Measurements from ENCODE around the gene KIF6. TPM values are rescaled to one million over a fixed set of nuclear protein-coding genes. Genes with fewer than 3 reads are reported as not detected.
"Not testable (repeated sequence)": the region's sequence is repeated elsewhere in the genome, so short reads cannot be mapped to it uniquely, and the experiment has no call there.

KIF6 gene
- total RNA-seq, 1 experiment from 2014 or later, result not detected

GRCh38 chr6:39729945-39730344 lies 4.7 kb upstream of the KIF6 start:
- in situ Hi-C loops (cut with HindIII; ENCODE audit: low pct_unique_long_range_greater_than_20kb, low sequenced_read_pairs), result no loop called here

DNA sequence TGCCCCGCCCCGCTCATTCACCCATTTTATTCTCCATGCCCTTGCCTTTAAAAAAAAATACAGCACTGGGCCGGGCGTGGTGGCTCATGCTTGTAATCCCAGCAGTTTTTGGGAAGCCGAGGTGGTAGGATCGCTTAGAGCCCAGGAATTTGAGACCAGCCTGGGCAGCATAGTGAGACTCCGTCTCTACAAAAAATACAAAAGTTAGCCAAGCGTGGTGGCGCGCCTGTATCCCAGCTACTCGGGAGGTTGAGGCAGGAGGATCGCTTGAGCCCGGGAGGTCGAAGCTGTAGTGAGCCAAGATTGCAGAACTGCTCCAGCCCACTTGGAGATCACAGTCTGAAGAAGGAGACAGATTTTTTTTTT lies 407 bp upstream of the KIF6 start:
- DNase-seq (ENCODE audit: low read depth), result no peak
- in situ Hi-C loops (cut with HindIII; ENCODE audit: low pct_unique_long_range_greater_than_20kb, low sequenced_read_pairs), result no loop called here

More at GRCh38 chr6:39729945-39730344, 4.7 kb upstream of the KIF6 start:
- DNase-seq (ENCODE audit: low read depth), result no peak

DNA sequence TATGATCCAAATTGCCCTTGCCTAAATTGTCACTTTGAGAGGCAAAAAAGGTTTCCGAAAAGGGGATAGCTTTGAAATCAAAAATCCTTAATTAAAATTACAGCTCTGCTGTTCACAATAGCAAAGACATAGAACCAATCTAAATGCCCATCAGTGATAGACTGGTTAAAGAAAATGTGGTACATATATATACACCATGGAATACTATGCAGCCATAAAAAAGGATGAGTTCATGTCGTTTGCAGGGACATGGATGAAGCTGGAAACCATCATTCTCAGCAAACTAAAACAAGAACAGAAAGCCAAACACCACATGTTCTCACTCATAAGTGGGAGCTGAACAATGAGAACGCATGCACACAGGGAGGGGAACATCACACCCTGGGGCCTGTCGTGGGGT lies 1.9 kb downstream of the KIF6 start:
- in situ Hi-C loops (cut with HindIII; ENCODE audit: low pct_unique_long_range_greater_than_20kb, low sequenced_read_pairs), result not testable (repeated sequence)

GRCh38 chr6:39714802-39715201 lies 10.4 kb downstream of the KIF6 start:
- in situ Hi-C loops (cut with HindIII; ENCODE audit: low pct_unique_long_range_greater_than_20kb, low sequenced_read_pairs), result no loop called here
- no peak for DNase-seq (ENCODE audit: low read depth)

More for the DNA sequence above, 1.9 kb downstream of the KIF6 start:
- not testable (repeated sequence) for DNase-seq (ENCODE audit: low read depth)

- in situ Hi-C loops (cut with HindIII; ENCODE audit: low pct_unique_long_range_greater_than_20kb, low sequenced_read_pairs), result no loop called here
- DNase-seq (ENCODE audit: low read depth), result no peak
Observed at GRCh38 chr6:39707962-39708683, 17.1 kb downstream of the KIF6 start.

- DNase-seq (ENCODE audit: low read depth), result no peak
- in situ Hi-C loops (cut with HindIII; ENCODE audit: low pct_unique_long_range_greater_than_20kb, low sequenced_read_pairs), result no loop called here
Observed at GRCh38 chr6:39706819-39707335, 18.3 kb downstream of the KIF6 start.

DNA sequence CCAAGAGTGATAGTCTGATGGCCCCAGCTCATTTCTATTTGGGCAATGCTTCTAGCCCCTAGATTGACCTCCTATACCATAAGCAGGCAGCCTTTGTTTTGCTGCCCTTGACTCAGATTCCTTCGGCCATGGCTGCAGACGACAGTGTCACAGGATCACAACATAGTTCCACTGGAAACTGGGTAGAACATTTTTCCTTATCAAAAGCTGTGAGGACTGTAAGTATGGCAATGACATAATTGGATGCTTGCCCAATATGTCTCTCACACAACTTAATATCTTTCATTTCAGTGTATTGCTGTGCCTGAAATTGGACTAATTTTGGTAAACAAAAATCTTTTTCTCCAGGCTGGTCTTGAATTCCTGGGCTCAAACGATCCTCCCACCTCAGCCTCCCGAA lies 22.9 kb downstream of the KIF6 start:
- in situ Hi-C loops (cut with HindIII; ENCODE audit: low pct_unique_long_range_greater_than_20kb, low sequenced_read_pairs), result no loop called here
- no peak for DNase-seq (ENCODE audit: low read depth)

GRCh38 chr6:39700362-39700761 lies 24.8 kb downstream of the KIF6 start:
- no peak for DNase-seq (ENCODE audit: low read depth)
- in situ Hi-C loops (cut with HindIII; ENCODE audit: low pct_unique_long_range_greater_than_20kb, low sequenced_read_pairs), result no loop called here

DNA sequence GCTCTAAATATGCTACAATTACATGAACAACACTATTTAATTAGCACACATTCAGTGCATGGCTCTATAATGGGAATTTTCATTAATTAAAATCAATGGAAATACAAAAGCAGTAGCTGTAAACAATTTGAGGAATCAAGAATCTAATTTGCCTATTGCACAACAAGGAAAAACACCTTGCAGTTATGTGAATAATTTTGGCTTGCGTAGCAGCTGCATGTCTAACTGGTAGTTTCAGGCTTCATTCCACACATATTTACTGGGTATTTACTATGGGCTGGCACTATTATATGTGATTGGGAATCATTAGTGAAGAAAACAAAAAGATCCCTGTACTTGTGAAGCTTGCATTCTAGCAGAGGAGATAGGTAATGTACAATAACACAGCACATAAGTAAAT lies 26.4 kb downstream of the KIF6 start:
- no peak for DNase-seq (ENCODE audit: low read depth)
- in situ Hi-C loops (cut with HindIII; ENCODE audit: low pct_unique_long_range_greater_than_20kb, low sequenced_read_pairs), result no loop called here

GRCh38 chr6:39696986-39697788 lies 28.0 kb downstream of the KIF6 start:
- no peak for DNase-seq (ENCODE audit: low read depth)
- in situ Hi-C loops (cut with HindIII; ENCODE audit: low pct_unique_long_range_greater_than_20kb, low sequenced_read_pairs), result no loop called here

DNA sequence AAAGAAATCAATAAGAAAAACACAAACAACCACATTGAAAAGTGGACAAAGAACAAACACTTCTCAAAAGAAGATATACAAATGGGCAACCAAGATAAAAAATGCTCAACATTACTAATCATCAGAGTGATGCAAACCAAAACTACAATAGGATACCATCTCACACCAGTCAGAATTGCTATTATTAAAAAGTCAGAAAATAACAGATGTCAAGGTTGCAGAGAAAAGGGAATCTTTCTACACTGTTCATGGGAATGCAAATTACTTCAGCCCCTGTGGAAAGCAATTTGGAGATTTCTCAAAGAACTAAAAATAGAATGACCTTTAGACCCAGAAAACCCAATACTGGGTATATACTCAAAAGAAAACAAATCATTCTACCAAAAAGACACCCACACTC lies 29.8 kb downstream of the KIF6 start:
- in situ Hi-C loops (cut with HindIII; ENCODE audit: low pct_unique_long_range_greater_than_20kb, low sequenced_read_pairs), result no loop called here
- no peak for DNase-seq (ENCODE audit: low read depth)

- in situ Hi-C loops (cut with HindIII; ENCODE audit: low pct_unique_long_range_greater_than_20kb, low sequenced_read_pairs), result no loop called here
- no peak for DNase-seq (ENCODE audit: low read depth)
Observed at GRCh38 chr6:39693206-39693605, 32.0 kb downstream of the KIF6 start.

DNA sequence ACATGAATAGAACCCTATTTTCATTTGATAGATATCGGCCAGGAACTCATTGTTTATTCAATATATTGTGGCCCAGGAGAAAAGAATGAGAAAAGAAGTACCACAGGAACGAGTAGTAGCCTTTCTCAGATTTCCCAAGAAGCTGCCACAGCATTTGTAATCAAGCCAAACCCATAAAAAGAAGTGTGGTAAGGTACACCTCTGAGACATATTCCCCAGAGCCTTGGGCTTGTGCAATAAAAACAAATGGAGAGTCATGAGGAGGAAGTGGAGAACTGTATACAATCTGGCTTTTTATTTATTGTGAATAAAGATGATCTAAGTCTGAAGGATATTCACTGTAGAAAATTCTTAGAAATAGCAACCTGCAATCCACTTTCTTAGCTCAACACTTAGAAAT lies 36.7 kb downstream of the KIF6 start:
- in situ Hi-C loops (cut with HindIII; ENCODE audit: low pct_unique_long_range_greater_than_20kb, low sequenced_read_pairs), result no loop called here
- no peak for DNase-seq (ENCODE audit: low read depth)

GRCh38 chr6:39686976-39687375 lies 38.2 kb downstream of the KIF6 start:
- no peak for DNase-seq (ENCODE audit: low read depth)
- in situ Hi-C loops (cut with HindIII; ENCODE audit: low pct_unique_long_range_greater_than_20kb, low sequenced_read_pairs), result no loop called here

DNA sequence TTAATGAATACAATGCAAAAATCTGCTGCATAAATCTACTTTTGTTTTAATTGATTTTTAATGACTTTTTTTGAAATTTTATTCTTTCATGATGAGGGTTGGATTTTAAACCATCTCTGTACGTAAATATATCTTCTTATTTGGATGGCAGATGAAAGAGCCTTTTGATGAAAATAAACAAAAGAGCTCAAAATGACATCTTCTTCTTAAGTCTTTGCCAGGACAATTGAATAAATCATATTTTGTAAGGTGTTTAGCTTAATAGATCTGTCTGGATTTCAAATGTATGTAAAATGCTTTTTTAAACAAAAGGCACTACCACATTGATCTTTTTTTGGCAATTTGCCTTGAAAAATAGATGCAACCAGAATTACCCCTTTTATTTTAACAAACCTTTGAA lies 39.3 kb downstream of the KIF6 start:
- DNase-seq (ENCODE audit: low read depth), result no peak
- in situ Hi-C loops (cut with HindIII; ENCODE audit: low pct_unique_long_range_greater_than_20kb, low sequenced_read_pairs), result no loop called here

DNA sequence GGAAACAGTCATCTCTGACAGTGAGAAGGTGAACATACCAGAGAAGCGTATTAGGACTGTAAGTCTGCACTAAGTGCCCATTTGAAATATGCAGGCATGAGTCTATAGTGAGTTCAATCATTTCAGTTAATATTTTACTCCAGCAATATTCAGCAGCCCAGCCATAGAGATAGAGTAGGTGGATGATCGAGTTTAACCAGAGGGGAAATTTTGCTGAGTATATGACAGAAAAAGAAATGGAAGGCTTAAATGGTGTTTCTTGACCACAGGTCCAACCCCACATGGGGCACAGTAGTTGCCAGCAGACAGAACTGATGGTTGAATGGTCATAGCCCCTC lies 39.8 kb downstream of the KIF6 start:
- no peak for DNase-seq (ENCODE audit: low read depth)
- in situ Hi-C loops (cut with HindIII; ENCODE audit: low pct_unique_long_range_greater_than_20kb, low sequenced_read_pairs), result no loop called here

- in situ Hi-C loops (cut with HindIII; ENCODE audit: low pct_unique_long_range_greater_than_20kb, low sequenced_read_pairs), result no loop called here
- no peak for DNase-seq (ENCODE audit: low read depth)
Observed at GRCh38 chr6:39684790-39685488, 40.3 kb downstream of the KIF6 start.

DNA sequence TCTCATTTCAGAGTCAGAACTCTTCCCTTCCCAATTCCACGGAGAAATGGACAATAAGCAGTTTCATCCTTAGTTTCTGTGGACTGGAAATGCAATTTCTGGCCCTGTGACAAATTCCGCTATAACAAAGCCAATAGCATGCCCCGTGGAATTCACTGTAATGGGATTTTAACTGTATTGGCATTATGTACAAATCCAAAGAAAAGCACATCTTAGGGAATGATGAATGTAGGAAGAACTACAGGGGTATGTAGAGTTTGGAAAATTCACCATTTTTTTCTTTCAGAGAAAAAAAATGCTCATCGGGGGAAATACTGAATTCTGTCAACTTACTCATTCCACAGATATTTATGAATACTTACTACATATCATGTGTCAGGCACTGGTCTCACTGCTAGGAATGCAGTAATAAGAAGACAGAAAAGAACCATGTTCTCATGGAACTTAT lies 43.5 kb downstream of the KIF6 start:
- DNase-seq (ENCODE audit: low read depth), result no peak
- in situ Hi-C loops (cut with HindIII; ENCODE audit: low pct_unique_long_range_greater_than_20kb, low sequenced_read_pairs), result no loop called here

DNA sequence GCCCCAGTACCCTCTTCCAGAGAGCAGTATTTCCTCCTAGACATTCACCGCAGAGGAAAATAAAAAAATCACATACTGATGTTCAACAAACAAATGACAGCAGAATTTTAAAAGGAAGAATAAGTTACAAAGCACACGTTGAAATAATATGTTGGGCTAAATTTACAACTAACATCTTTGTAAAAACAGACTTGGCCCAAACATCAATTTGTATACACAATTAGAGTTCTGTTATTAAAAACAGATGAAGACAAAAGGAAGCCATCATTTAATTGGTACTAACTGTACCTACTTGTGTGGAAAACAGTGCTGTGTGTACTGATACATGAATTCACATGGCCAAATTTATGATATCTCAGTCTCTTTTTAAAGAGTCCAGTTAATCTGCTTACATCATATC lies 46.3 kb downstream of the KIF6 start:
- no peak for DNase-seq (ENCODE audit: low read depth)
- in situ Hi-C loops (cut with HindIII; ENCODE audit: low pct_unique_long_range_greater_than_20kb, low sequenced_read_pairs), result no loop called here

Measured in Caki2 (cell line).